Activated T-cell treated with anti-CD3 and anti-CD28 coated beads, Interleukin-2, amount 50 U/mL, for 4 hours (primary cell): Measurements from ENCODE around the gene TPM2. TPM values are rescaled to one million over a fixed set of nuclear protein-coding genes. Genes with fewer than 3 reads are reported as not detected.

Experiments used
- ATAC-seq, 2 donors: fragments of 200-7000 bp; cut with Tn5 transposase; one replicate each; pipeline ENCODE4 v1.10.0; 2021
- DNase-seq: peaks from one replicate; pipeline ENCODE4 v3.0.0-alpha.2; 2020
- H3K27me3 Mint-ChIP-seq: one replicate; pipeline ENCODE4 v1.8.0; 2021; ENCODE audit warnings: low read depth, mixed read lengths
- H3K36me3 Mint-ChIP-seq: one replicate; pipeline ENCODE4 v1.8.0; 2022; ENCODE audit warnings: mixed read lengths; ENCODE audit not compliant: insufficient read depth
- H3K4me1 Mint-ChIP-seq: one replicate; pipeline ENCODE4 v1.8.0; 2021; ENCODE audit warnings: low read depth, mixed read lengths
- H3K4me3 Mint-ChIP-seq: one replicate; pipeline ENCODE4 v1.8.0; 2021; ENCODE audit warnings: mild to moderate bottlenecking, moderate library complexity, mixed read lengths
- H3K9me3 Mint-ChIP-seq: one replicate; pipeline ENCODE4 v1.8.0; 2021; ENCODE audit warnings: mixed read lengths
- total RNA-seq, 3 donors: library from RNA; stranded (reverse); gene quantifications; one replicate each; pipeline ENCODE4 v1.2.1, GENCODE V29; 2021

The TPM2 gene
- total RNA-seq, 3 donors from 2014 or later = 1.6 to 2.2 (median 2.2) TPM

DNA sequence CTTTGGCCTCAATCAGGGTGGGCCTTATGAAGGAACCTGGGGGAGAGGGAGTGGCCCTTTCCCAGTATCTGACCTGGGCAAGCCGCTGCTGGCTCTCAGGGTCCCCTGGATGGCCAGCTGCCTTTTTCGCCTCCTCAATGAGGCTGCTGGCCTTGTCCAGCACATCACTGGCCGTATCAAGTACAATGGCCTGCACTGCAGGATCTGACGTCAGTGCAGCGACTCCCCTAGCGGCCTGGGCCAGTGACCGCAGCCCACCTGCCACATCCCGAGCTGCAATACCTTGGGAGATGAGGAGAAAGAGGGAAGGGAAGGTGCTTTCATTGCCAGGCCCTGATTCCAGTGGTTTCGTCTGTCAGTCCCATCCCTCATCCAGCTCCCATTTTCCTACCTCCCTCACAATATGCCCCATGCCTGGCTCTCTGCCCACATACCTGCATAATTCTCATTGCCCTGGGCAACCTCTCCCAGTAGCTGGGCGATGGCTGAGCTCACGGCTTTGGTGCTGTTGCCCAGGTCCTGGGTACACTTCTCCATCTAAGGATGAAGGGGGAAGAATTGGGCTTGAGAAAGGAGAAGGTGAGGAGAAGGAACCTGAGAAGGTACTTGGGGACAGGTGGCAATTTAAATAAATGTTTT, 23.2 kb upstream of the TPM2 start:
- ATAC-seq (no peak), DNase-seq (no peak)
- H3K4me1 Mint-ChIP-seq = peaks cover 3% of the 10 kb centered on the region
- no peaks in the 10 kb centered on the region for H3K9me3 Mint-ChIP-seq
- H3K36me3 Mint-ChIP-seq = peaks cover 61% of the 10 kb centered on the region
- H3K4me3 Mint-ChIP-seq = no peak overlapping the region
- no peaks in the 10 kb centered on the region for H3K27me3 Mint-ChIP-seq

DNA sequence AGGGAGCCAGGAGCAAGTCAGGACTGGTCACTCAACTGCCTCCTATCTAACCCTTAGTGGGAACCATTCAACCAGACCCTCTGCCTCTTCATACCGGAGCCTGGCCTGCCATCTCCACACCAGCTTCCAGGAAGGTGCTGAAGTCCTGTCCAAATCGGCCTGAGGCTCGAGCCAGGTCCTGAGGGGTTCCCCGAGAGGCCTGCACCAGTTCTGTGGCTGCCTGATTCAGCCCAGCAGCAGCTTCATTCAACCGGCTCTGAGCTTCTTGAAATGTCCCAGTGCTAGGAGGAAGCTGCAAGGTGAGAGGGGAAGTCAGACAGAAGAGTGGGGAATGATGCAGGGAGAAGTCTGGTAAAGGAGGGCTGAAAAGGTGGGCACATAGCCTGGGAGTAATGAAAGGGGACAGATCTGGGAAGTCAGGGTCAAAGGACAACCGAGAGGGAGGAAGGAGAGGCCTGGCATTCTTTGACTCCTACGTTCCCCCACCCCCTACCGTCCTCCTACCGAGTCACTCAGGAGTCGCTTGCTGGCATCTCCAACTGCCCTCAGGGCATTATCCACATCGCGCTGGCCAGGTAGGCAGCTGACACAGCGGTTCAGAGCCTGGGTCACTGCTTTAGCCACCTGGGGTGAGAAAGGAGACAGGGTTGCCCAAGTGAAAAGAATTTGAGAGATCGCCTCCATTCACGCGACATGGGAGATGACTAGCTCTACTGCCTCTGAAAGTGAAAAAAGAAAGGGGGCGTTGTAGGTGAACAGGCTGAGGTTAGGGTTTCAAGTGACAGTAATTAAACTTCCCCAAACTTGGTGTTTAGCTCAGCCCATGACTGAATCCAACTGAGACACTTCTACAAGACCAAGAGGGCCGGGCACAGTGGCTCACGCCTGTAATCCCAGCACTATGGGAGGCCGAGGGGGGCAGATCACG, 22.0 kb upstream of the TPM2 start:
- Mint-ChIP-seq H3K27me3 (no peaks in the 10 kb centered on the region), H3K4me3 (no peak overlapping the region), H3K9me3 (no peaks in the 10 kb centered on the region), H3K4me1 (peaks cover 3% of the 10 kb centered on the region), H3K36me3 (peaks cover 64% of the 10 kb centered on the region)
- ATAC-seq (peak in 1 of 2 donors; percentile 50), DNase-seq (no peak)

DNA sequence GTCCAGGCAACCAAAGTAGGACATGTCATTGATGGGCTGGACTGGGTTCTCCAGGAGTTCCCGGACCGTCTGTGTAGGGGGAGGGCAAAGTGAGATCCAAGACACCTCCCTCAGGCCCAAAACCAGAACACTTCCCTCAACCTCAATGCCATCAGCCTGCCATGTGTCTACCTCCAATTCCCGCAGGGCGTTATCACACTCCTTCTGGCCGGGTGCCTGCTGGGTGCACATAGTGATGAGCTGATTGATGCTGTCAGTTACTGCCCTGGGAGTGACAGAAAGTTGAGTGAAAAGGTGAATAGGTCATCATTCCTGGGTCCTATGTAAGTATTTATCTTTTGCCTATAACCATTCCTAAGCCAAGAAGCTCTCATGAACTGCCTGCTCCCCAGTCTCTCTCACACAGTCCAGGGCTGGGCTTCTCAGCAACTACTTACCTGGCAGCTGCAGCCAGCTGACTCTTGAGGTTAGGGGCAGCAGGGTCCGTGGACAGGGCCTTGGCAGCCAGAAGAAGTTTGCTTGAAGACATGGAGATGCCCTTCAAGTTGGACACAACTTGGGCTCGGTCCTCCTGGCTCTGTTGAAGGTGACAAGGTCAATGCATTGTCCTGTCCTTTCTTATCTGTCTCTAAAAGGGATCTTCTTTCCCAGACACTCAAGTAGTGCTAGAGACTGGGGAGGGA, 21.2 kb upstream of the TPM2 start:
- no peaks in the 10 kb centered on the region for H3K9me3 Mint-ChIP-seq
- H3K27me3 Mint-ChIP-seq = no peaks in the 10 kb centered on the region
- ATAC-seq (no peak), DNase-seq (no peak)
- H3K4me1 Mint-ChIP-seq = peaks cover 3% of the 10 kb centered on the region
- H3K4me3 Mint-ChIP-seq = no peak overlapping the region
- H3K36me3 Mint-ChIP-seq = peaks cover 61% of the 10 kb centered on the region

DNA sequence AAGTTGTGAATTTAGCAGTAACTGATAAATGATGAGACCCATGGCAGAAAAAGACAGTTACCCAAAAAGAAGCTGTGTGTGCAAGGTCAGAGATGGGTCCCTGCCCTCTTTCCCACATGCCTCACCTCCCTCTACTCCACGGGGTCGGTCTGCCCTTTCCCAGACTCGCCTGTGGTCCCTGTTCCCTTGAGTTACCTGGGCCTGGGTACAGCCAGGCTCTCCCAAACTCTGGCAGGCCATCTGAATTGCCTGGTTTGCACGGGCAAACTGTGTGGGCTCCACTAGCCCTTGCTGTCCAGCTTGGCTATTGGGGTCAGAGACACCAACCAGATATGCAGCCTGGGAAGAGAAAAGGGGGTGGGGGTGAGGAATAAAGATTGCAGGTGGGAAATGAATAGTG, 18.4 kb upstream of the TPM2 start:
- Mint-ChIP-seq H3K4me3 (no peak overlapping the region), H3K36me3 (peaks cover 65% of the 10 kb centered on the region)

DNA sequence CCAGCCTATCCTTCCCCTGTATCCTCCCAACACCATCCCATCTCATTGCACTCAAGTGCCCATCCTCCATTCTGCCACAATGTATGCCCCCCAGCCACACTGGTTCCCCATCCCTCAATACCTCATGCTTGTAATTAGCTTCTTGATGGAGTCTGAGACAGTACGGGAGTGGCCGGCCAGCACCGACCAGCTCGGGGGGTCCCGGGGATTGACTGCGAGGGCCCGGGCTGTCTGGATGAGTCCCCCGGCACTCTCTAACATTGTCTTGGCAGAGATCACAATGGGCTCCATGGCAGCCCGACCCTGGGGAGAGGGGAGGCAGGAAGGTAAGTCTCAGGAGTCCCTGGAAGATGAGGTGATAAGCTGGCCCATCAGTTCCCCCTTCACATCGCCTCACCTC, 17.2 kb upstream of the TPM2 start:
- Mint-ChIP-seq H3K36me3 (peaks cover 69% of the 10 kb centered on the region), H3K4me3 (no peak overlapping the region), H3K9me3 (no peaks in the 10 kb centered on the region), H3K27me3 (no peaks in the 10 kb centered on the region), H3K4me1 (peaks cover 1% of the 10 kb centered on the region)
- ATAC-seq = no peak
- no peak for DNase-seq

More for the DNA sequence above, 18.4 kb upstream of the TPM2 start:
- Mint-ChIP-seq H3K9me3 (no peaks in the 10 kb centered on the region), H3K27me3 (no peaks in the 10 kb centered on the region), H3K4me1 (peaks cover 3% of the 10 kb centered on the region)
- DNase-seq (no peak), ATAC-seq (no peak)

DNA sequence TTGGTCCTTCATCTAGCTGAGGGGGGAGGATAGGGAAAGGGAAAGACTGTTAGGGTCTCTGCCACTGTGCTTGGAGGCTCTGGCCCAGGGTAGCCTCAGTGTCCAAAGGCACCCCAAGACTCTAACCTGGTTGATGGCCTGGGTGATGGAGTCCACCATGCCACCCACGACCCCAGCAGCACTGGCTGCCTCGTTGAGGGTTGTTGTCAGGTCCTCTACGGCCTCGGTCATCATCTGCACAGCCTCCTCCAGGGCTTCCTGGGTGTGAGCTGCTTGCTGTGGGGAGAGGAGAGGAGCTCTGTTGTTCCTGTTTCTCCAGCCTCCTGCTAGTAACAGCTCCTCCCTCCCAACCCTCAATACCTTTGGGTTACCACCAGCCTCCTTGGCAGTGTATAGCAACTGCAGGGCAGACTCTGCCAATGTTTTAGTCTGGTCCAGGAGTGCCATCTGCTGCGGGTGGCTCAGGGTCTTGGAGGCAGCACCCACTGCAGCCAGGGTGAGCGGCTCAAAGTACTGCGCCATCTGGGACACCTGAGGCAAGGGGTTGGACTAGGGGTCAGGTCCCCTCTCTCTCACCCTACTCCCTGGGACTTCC, 16.2 kb upstream of the TPM2 start:
- ATAC-seq (no peak), DNase-seq (no peak)
- Mint-ChIP-seq H3K4me1 (no peaks in the 10 kb centered on the region), H3K4me3 (no peak overlapping the region), H3K36me3 (peaks cover 59% of the 10 kb centered on the region), H3K27me3 (no peaks in the 10 kb centered on the region), H3K9me3 (no peaks in the 10 kb centered on the region)

DNA sequence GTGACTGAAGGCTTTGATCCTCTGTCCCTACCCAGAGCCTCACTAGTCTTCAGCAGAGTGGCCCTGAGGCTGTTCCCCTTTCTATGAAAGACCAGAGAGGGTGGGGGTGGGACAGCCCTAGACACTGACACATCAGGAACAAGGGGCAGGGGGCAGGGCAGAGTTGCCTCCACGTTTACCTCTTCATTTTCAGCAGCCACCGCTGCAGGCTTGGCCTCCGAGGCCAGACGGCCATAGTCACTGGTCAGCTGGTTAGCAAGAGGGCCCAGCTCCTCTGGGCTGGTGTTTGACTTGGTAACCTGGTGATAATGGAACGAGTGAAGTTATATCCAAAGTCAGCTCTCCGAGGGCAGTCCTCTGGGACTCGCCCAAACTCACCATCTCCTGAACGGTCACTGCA, 15.6 kb upstream of the TPM2 start:
- no peak for ATAC-seq
- H3K36me3 Mint-ChIP-seq = peaks cover 53% of the 10 kb centered on the region
- H3K27me3 Mint-ChIP-seq = no peaks in the 10 kb centered on the region
- H3K4me3 Mint-ChIP-seq = no peak overlapping the region
- no peaks in the 10 kb centered on the region for H3K9me3 Mint-ChIP-seq
- no peak for DNase-seq
- no peaks in the 10 kb centered on the region for H3K4me1 Mint-ChIP-seq

DNA sequence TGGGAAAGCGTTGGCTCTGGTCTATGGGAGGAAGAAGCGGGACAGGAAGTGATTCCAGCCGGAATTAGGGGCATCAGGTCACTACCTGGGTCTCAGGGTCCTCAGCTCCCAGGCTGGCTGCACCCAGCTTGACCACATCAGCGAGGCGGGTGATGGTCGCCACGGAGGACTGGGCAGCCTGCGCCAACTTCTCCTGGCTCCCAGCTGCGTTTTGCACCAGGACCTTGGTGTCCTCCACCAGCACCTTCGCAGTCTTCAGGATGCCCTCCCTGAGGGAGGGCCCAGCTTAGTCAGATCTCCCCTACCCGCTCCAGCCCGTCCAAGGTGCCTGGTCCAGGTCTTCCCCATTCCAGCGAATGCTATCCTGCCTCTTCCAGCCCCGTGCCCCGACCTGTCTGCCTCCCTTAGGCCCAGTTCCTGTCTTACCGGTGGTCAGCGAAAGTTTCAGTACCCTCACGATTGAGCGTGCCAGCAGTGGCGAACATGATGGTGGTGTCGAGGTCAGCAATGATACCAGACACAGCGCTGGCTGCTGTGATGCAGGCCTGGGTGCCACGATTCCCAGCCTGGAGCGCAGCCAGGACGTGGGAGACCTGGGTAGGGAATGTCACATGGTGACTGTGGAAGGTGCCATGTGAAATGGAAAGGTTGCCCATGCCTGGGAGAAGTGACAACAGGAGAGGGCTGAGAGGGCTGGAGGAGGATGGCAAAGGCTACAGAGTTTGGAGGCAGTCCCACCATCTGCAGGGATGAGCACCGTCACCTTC, 14.4 kb upstream of the TPM2 start:
- peaks cover 48% of the 10 kb centered on the region for H3K36me3 Mint-ChIP-seq
- DNase-seq = no peak

DNA sequence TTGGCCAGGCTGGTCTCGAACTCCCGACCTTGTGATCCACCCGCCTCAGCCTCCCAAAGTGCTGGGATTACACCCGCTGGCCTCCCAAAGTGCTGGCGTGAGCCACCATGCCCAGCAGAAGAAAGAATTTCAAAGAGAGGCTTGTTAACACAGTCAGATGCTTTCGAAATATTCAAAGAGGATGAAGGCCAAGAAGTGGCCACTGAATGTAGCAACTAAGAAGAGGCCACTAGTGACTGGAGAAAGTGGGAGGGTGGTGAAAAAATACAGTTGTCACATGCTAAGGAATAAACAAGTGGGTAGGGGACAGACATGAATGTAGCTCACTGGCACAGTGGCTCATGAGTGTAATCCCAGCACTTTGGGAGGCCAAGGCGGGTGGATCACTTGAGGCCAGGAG, 13.0 kb upstream of the TPM2 start:
- Mint-ChIP-seq H3K4me3 (no peak overlapping the region), H3K9me3 (no peaks in the 10 kb centered on the region), H3K36me3 (peaks cover 43% of the 10 kb centered on the region), H3K4me1 (no peaks in the 10 kb centered on the region), H3K27me3 (no peaks in the 10 kb centered on the region)
- ATAC-seq (no peak), DNase-seq (no peak)

More for the DNA sequence above, 14.4 kb upstream of the TPM2 start:
- Mint-ChIP-seq H3K9me3 (no peaks in the 10 kb centered on the region), H3K27me3 (no peaks in the 10 kb centered on the region), H3K4me1 (no peaks in the 10 kb centered on the region), H3K4me3 (no peak overlapping the region)
- ATAC-seq = no peak

DNA sequence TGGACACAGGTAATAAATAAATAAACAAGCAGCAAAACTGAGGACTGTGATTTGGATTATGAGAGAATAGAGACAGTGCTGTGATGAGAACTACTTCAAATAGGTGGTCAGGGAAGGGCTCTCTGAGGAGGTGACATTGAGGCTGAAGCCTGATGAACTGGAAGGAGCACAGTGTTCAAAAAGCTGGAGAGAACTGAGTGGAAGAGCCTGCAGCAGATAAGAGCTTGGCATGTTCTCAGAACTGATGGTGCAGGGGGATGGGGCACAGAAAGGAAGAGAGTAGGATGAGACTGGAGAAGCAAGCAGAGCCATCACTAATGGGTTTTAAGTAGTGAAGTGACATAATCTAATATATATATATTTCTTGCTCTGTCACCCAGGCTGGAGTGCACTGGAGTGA, 11.2 kb upstream of the TPM2 start:
- Mint-ChIP-seq H3K4me1 (peaks cover 5% of the 10 kb centered on the region), H3K36me3 (peaks cover 41% of the 10 kb centered on the region), H3K4me3 (no peak overlapping the region), H3K27me3 (no peaks in the 10 kb centered on the region), H3K9me3 (no peaks in the 10 kb centered on the region)
- DNase-seq (no peak), ATAC-seq (no peak)

DNA sequence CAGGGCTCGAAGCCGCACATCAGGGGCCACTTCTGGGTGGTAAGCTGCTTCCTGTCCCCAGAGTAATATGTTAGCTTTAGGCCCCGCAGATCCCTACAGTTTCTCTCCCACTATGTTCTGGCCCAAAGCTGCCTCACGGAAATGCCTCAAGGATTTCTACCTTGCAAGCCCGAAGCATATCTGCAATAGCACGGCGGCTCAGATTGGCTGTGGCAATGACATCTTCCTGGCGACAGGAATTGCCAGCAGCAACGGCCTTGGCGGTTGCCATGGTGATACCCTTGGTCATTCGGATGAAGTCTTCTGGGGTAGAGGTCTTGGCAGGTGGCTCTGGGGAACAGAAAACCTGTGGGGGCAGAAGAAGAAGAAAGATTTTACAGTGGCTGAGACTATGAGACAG, 10.3 kb upstream of the TPM2 start:
- peaks cover 36% of the 10 kb centered on the region for H3K36me3 Mint-ChIP-seq
- H3K27me3 Mint-ChIP-seq = no peaks in the 10 kb centered on the region
- DNase-seq (no peak), ATAC-seq (no peak)
- H3K9me3 Mint-ChIP-seq = no peaks in the 10 kb centered on the region
- no peak overlapping the region for H3K4me3 Mint-ChIP-seq
- H3K4me1 Mint-ChIP-seq = peaks cover 5% of the 10 kb centered on the region

DNA sequence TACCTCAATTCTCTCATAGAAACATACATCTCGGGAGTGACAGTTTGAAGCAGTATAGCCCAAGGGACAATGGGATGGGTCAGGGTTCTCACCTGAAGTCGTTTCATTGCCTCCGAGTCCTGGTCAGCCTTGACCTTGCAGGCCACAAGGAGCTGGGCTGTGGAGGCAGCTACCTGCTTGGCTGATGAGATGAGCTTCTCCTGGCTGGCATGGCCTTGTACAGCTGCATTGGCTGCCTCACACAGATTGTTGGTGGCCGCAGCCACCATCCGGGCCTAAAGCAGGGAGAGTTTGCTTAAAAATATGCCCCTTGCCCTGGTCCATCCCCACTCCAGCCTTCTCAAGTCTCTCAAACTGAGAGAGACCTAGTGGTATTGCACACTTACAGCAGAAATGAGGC, 8.5 kb upstream of the TPM2 start:
- DNase-seq = no peak
- Mint-ChIP-seq H3K36me3 (peaks cover 22% of the 10 kb centered on the region), H3K9me3 (no peaks in the 10 kb centered on the region), H3K4me1 (peaks cover 5% of the 10 kb centered on the region), H3K27me3 (no peaks in the 10 kb centered on the region), H3K4me3 (no peak overlapping the region)
- no peak for ATAC-seq

DNA sequence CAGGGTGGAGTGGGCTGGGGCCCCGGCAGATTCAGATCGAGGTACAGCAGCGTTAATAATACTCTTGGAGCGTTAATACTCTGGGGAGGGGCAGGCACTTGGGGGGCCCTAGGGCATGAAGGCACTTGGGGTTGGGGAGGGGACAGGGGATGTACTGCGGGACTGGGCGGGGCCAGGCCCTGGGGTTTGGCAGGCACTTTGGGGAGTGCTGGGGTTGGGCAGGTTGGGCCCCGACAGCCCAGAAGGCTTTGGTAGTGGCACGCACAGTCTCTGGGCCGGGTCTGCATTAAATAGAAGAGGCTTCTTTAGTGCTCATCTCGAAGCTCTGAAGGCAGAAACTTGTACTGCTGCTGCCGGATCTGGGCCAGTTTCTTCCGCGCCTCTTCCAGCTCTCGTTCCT, 7.8 kb upstream of the TPM2 start:
- ATAC-seq (no peak), DNase-seq (no peak)
- peaks cover 5% of the 10 kb centered on the region for H3K4me1 Mint-ChIP-seq
- no peaks in the 10 kb centered on the region for H3K9me3 Mint-ChIP-seq
- peaks cover 15% of the 10 kb centered on the region for H3K36me3 Mint-ChIP-seq
- H3K27me3 Mint-ChIP-seq = no peaks in the 10 kb centered on the region
- no peak overlapping the region for H3K4me3 Mint-ChIP-seq
